Testis (tissue), 3 donors: Measurements from ENCODE around the gene PHLDB3. TPM values are rescaled to one million over a fixed set of nuclear protein-coding genes. Genes with fewer than 3 reads are reported as not detected.

Experiments
- DNase-seq: peaks from one replicate; pipeline ENCODE4 v3.0.0-alpha.2; 2019
- H3K27ac ChIP-seq, 2 donors: fragments of 200-600 bp; sonication (generic); one replicate each; pipeline ENCODE4 v1.5.1; 2019
- H3K27me3 ChIP-seq: fragments of 200-600 bp; sonication (generic); one replicate; pipeline ENCODE4 v1.5.1; 2019
- H3K36me3 ChIP-seq: fragments of 200-600 bp; sonication (generic); one replicate; pipeline ENCODE4 v1.5.1; 2017; ENCODE audit warnings: low read depth; ENCODE audit errors: missing control alignments
- H3K4me1 ChIP-seq: fragments of 200-600 bp; sonication (generic); one replicate; pipeline ENCODE4 v1.5.1; 2019
- H3K4me3 ChIP-seq, 2 donors: fragments of 200-600 bp; sonication (generic); one replicate each; pipeline ENCODE4 v1.5.1; 2017 to 2019
- H3K9me3 ChIP-seq: fragments of 200-600 bp; sonication (generic); one replicate; pipeline ENCODE4 v1.5.1; 2017
- POLR2A ChIP-seq: fragments of 450-650 bp; IDR thresholded peaks from one replicate; pipeline ENCODE4 v1.6.1; 2017; ENCODE audit warnings: antibody characterized with exemption, mild to moderate bottlenecking, moderate library complexity
- WGBS, 2 donors: methylation state at CpG; one replicate each; pipeline ENCODE4 v1.1.5; 2018; 5-methylcytosine and 5-hydroxymethylcytosine counted together
- intact Hi-C: fragments of 100-400 bp; cut with DNase I; formaldehyde crosslinking; loops from one replicate; pipeline ENCODE4 v1.15.1; 2023; ENCODE audit warnings: low total_unique reads
- polyA plus RNA-seq: library from polyadenylated mRNA; stranded (reverse); fragments of 350-450 nt; fragmentation: Illumina TruSeq; extraction: RNeasy Lipid Tissue Mini Kit (QIAGEN cat#74804); gene quantifications from one replicate; pipeline ENCODE4 v1.2.3, GENCODE V29; 2014; ENCODE audit warnings: low read depth, low replicate concordance; ENCODE audit not compliant: insufficient read depth
- total RNA-seq, 2 donors: library from RNA; depleted of rRNA; stranded (reverse); fragments of >200 nt; gene quantifications; one replicate each; pipeline ENCODE4 v1.2.3, GENCODE V29; 2016
- TF ChIP-seq, protein P1 (sequence below), 3 experiments: fragments of 450-650 bp in 2 of 3; fragments of 200-600 bp in 1 of 3; sonication (generic) in 1 of 3; IDR thresholded peaks; one replicate each; pipeline ENCODE4 v1.5.1; 2016 to 2019; ENCODE audit warnings: antibody characterized with exemption in 3 of 3, mild to moderate bottlenecking in 2 of 3, moderate library complexity in 1 of 3

The PHLDB3 gene
- total and polyA plus RNA-seq, 3 donors from 2014 or later, result 27.1 to 62.2 (median 28.3) TPM

DNA sequence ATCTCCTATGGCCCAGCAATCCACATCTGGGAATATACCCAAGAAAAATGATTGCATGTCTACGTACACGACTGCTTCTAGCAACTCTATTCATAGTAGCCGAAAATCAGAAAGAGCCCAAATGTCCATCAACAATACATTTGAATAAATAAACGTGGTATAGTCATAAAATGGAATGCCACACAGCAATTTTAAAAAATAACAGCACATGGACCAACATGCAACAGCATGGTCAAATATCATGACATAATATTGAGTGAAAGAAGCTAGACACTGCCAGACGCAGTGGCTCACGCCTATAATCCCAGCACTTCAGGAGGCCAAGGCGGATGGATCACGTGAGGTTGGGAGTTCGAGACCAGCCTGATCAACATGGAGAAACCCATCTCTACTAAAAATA is 73.6 kb downstream of the PHLDB3 start:
- intact Hi-C loops, result no loop called here
- H3K4me3 ChIP-seq, result no peak overlapping the region
- 85 to 91% methylated on average over 9 of the region's 9 CpGs for WGBS, 2 donors
- H3K9me3 ChIP-seq, result no peaks in the 10 kb centered on the region
- H3K4me1 ChIP-seq, result no peaks in the 10 kb centered on the region
- H3K36me3 ChIP-seq, result no peaks in the 10 kb centered on the region
- no peak for TF ChIP-seq POLR2A
- TF ChIP-seq, protein P1, sequence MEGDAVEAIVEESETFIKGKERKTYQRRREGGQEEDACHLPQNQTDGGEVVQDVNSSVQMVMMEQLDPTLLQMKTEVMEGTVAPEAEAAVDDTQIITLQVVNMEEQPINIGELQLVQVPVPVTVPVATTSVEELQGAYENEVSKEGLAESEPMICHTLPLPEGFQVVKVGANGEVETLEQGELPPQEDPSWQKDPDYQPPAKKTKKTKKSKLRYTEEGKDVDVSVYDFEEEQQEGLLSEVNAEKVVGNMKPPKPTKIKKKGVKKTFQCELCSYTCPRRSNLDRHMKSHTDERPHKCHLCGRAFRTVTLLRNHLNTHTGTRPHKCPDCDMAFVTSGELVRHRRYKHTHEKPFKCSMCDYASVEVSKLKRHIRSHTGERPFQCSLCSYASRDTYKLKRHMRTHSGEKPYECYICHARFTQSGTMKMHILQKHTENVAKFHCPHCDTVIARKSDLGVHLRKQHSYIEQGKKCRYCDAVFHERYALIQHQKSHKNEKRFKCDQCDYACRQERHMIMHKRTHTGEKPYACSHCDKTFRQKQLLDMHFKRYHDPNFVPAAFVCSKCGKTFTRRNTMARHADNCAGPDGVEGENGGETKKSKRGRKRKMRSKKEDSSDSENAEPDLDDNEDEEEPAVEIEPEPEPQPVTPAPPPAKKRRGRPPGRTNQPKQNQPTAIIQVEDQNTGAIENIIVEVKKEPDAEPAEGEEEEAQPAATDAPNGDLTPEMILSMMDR (IDR thresholded peaks at IDR 0.05), result no peak
- H3K27ac ChIP-seq, result no peak overlapping the region
- H3K27me3 ChIP-seq, result no peaks in the 10 kb centered on the region
- DNase-seq, result no peak

DNA sequence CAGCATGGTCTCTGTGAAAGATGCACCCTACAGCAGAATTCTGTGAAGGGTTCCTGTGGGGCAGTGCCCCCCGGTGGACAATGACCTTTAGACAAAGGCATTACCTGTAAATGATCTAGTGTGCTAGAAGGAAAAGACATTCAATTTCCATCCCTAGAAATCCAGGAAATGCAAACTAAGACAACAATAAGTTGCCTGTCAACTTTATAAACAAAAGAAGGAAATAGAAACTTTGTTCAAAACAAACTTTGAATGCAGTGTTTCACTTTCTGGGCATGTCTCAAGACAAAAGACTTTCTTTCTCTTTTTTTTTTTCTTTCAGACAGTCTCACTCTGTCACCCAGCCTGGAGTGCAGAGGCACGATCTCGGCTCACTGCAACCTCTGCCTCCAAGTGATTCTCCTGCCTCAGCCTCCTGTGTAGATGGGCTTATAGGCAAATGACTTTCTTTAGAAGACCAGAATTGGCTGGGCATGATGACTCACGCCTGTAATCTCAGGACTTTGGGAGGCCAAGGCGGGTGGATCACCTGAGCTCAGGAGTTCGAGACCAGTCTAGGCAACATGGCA is 74.3 kb downstream of the PHLDB3 start:
- whole genome bisulfite sequencing, 2 donors, result 56 to 67% methylated on average over 6 of the region's 6 CpGs
- intact Hi-C loops, result no loop called here
- no peak overlapping the region for H3K27ac ChIP-seq
- no peaks in the 10 kb centered on the region for H3K27me3 ChIP-seq
- H3K36me3 ChIP-seq, result no peaks in the 10 kb centered on the region
- TF ChIP-seq, protein P1 (IDR thresholded peaks at IDR 0.05), result no peak
- no peak for TF ChIP-seq POLR2A
- no peaks in the 10 kb centered on the region for H3K9me3 ChIP-seq
- no peak overlapping the region for H3K4me3 ChIP-seq
- DNase-seq, result no peak
- H3K4me1 ChIP-seq, result no peaks in the 10 kb centered on the region

DNA sequence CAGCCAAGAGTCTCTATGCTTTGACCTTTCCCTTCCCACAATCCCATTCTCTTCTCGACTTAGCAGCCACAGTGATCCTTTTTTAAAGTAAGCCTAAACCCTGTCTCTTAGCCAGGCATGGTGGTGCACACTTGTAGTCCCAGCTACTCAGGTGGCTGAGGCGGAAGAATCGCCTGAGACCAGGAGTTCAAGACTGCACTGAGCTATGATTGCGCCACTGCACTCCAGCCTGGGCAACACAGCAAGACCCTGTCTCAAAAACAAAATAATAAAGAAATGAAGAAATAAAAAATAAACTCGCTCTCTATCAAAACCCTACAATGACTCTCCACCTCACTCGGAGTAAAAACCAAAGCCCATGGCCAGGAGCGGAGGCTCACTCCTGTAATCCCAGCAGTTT is 75.2 kb downstream of the PHLDB3 start:
- no peak for TF ChIP-seq POLR2A
- TF ChIP-seq, protein P1 (IDR thresholded peaks at IDR 0.05), result no peak
- intact Hi-C loops, result no loop called here
- WGBS, 2 donors, result 88 to 97% methylated on average over 7 of the region's 7 CpGs
- H3K4me1 ChIP-seq, result no peaks in the 10 kb centered on the region
- H3K27ac ChIP-seq, result no peak overlapping the region
- no peaks in the 10 kb centered on the region for H3K9me3 ChIP-seq
- no peak overlapping the region for H3K4me3 ChIP-seq
- no peak for DNase-seq
- no peaks in the 10 kb centered on the region for H3K27me3 ChIP-seq
- H3K36me3 ChIP-seq, result no peaks in the 10 kb centered on the region

DNA sequence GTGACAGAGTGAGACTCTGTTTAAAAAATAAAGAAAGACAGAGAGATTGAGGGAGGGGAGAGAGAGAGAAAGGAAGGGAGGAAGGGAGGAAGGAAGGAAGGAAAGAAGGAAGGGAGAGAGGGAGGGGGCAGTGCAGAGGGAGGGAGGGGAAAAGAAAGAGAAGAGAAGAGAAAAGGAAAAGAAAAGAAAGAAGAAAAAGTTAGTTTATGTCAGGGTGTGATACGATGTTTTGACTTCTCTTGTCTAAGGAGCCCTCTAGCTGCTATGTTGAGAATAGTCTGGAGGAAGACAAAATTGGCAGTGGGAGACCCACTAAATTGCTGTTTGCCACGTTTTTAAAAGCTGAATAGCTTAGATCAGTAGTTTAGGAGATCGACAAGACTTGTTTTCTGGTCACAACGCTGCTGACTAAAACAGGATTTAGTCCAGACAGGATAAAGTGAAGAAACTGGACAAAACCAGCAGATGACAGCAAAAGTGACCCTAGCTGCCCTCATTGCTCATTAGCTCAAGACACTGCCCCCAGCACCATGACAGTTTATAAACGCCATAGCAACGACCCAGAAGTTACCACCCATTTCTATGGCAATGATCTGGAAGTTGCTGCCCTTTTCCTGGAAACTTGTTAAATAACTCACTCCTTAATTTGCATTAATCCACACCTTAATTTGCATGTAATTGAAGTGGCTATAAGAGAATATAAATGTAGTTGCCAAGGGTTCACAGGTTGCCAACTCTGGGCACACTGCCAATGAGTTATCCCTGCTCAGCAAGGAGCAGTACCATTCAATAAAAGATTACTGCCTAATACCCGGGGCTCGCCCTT is 78.8 kb downstream of the PHLDB3 start:
- intact Hi-C loops, result no loop called here
- 38 to 40% methylated on average over 8 of the region's 8 CpGs for WGBS, 2 donors
- no peak overlapping the region for H3K27ac ChIP-seq
- TF ChIP-seq, protein P1 (IDR thresholded peaks at IDR 0.05), result no peak
- TF ChIP-seq POLR2A, result no peak
- H3K4me3 ChIP-seq, result no peak overlapping the region
- DNase-seq, result no peak
- no peaks in the 10 kb centered on the region for H3K36me3 ChIP-seq
- H3K4me1 ChIP-seq, result no peaks in the 10 kb centered on the region
- H3K9me3 ChIP-seq, result no peaks in the 10 kb centered on the region
- no peaks in the 10 kb centered on the region for H3K27me3 ChIP-seq

Other genes starting within 250 kb of the PHLDB3 start
- under 1 TPM in 1 of 2 donors, not detected in 1; 0.12 TPM for gene PSG9, start 235.2 kb downstream of the PHLDB3 start, total RNA-seq
- gene PSG9, start 235.2 kb downstream of the PHLDB3 start, polyA plus RNA-seq, result not detected
- gene CD177, start 151.1 kb downstream of the PHLDB3 start, total RNA-seq, result under 1 TPM; 0.39 to 0.74 TPM
- 0.57 TPM for gene CD177, start 151.1 kb downstream of the PHLDB3 start, polyA plus RNA-seq
- 10 to 100 TPM; 73.1 to 93.3 TPM for gene TEX101, start 89.9 kb downstream of the PHLDB3 start, total RNA-seq
- gene TEX101, start 89.9 kb downstream of the PHLDB3 start, polyA plus RNA-seq, result 231 TPM
- 1 to 10 TPM in 1 of 2 donors, under 1 TPM in 1; 0.71 to 1.2 TPM for gene LYPD3, start 39.1 kb downstream of the PHLDB3 start, total RNA-seq
- 1.3 TPM for gene LYPD3, start 39.1 kb downstream of the PHLDB3 start, polyA plus RNA-seq
- 10 to 100 TPM; 11.2 to 11.5 TPM for gene ETHE1, start 22.5 kb upstream of the PHLDB3 start, total RNA-seq
- gene ETHE1, start 22.5 kb upstream of the PHLDB3 start, polyA plus RNA-seq, result 13.1 TPM
- 1 to 10 TPM; 1.1 to 1.7 TPM for gene ZNF575, start 28.4 kb upstream of the PHLDB3 start, total RNA-seq
- 2.4 TPM for gene ZNF575, start 28.4 kb upstream of the PHLDB3 start, polyA plus RNA-seq
- gene XRCC1, start 70.8 kb upstream of the PHLDB3 start, total RNA-seq, result 10 to 100 TPM; 40.6 to 44.8 TPM
- gene XRCC1, start 70.8 kb upstream of the PHLDB3 start, polyA plus RNA-seq, result 49.1 TPM
- gene PINLYP, start 71.1 kb upstream of the PHLDB3 start, total RNA-seq, result 1 to 10 TPM; 5.8 to 5.9 TPM
- 9.9 TPM for gene PINLYP, start 71.1 kb upstream of the PHLDB3 start, polyA plus RNA-seq
- gene IRGQ, start 91.4 kb upstream of the PHLDB3 start, total RNA-seq, result 10 to 100 TPM; 26.4 to 29.0 TPM
- 6.0 TPM for gene IRGQ, start 91.4 kb upstream of the PHLDB3 start, polyA plus RNA-seq
- gene ZNF576, start 91.8 kb upstream of the PHLDB3 start, total RNA-seq, result 10 to 100 TPM; 14.6 to 17.9 TPM
- 23.1 TPM for gene ZNF576, start 91.8 kb upstream of the PHLDB3 start, polyA plus RNA-seq
- gene SRRM5, start 107.3 kb upstream of the PHLDB3 start, total RNA-seq, result 10 to 100 TPM in 1 of 2 donors, 1 to 10 TPM in 1; 8.4 to 21.3 TPM
- gene SRRM5, start 107.3 kb upstream of the PHLDB3 start, polyA plus RNA-seq, result 36.0 TPM
- gene ZNF428, start 114.9 kb upstream of the PHLDB3 start, total RNA-seq, result 10 to 100 TPM; 93.1 to 94.2 TPM
- gene ZNF428, start 114.9 kb upstream of the PHLDB3 start, polyA plus RNA-seq, result 64.1 TPM
- 1 to 10 TPM; 1.5 to 4.3 TPM for gene CADM4, start 135.1 kb upstream of the PHLDB3 start, total RNA-seq
- 7.8 TPM for gene CADM4, start 135.1 kb upstream of the PHLDB3 start, polyA plus RNA-seq
- gene PLAUR, start 165.4 kb upstream of the PHLDB3 start, total RNA-seq, result 1 to 10 TPM; 4.3 to 8.4 TPM
- gene PLAUR, start 165.4 kb upstream of the PHLDB3 start, polyA plus RNA-seq, result 7.3 TPM
- 100 to 1,000 TPM in 1 of 2 donors, 10 to 100 TPM in 1; 97.4 to 218 TPM for gene IRGC, start 211.3 kb upstream of the PHLDB3 start, total RNA-seq
- 167 TPM for gene IRGC, start 211.3 kb upstream of the PHLDB3 start, polyA plus RNA-seq